Ishikawa (cell line): ENCODE measurements around the gene PTPRN2.

Experiments
- EP300 ChIP-seq: IDR thresholded peaks from 2 replicates; pipeline ENCODE4 v1.6.1; 2012; ENCODE audit warnings: borderline replicate concordance
- MAX ChIP-seq: IDR thresholded peaks from 2 replicates; pipeline ENCODE4 v1.6.1; 2012
- TEAD4 ChIP-seq: IDR thresholded peaks from 2 replicates; pipeline ENCODE4 v1.6.1; 2012
- USF1 ChIP-seq: IDR thresholded peaks from 2 replicates; pipeline ENCODE4 v1.6.1; 2012
- ZBTB7A ChIP-seq: IDR thresholded peaks from 2 replicates; pipeline ENCODE4 v1.6.1; 2012; ENCODE audit warnings: low read depth

- no peak for TF ChIP-seq EP300
- no peak for TF ChIP-seq MAX
- no peak for TF ChIP-seq ZBTB7A
- no peak for TF ChIP-seq TEAD4
- TF ChIP-seq USF1, result no peak
Observed at GRCh38 chr7:158228986-158229385, 358.6 kb downstream of the PTPRN2 start.
